Sigmoid colon (tissue), 7 donors: ENCODE measurements around the gene IFT172. TPM values are rescaled to one million over a fixed set of nuclear protein-coding genes. Genes with fewer than 3 reads are reported as not detected.

Source experiments
- DNase-seq: peaks from one replicate; pipeline ENCODE4 v3.0.0-alpha.2; 2019
- H3K27ac ChIP-seq, 4 donors: fragments of 200-600 bp; sonication (generic); one replicate each; pipeline ENCODE4 v1.5.1; 2016 to 2019; ENCODE audit warnings: mild to moderate bottlenecking in 1 of 4
- H3K27me3 ChIP-seq, 3 donors: fragments of 200-600 bp; sonication (generic); one replicate each; pipeline ENCODE4 v1.5.1; 2019; ENCODE audit warnings: mild to moderate bottlenecking in 1 of 3
- H3K36me3 ChIP-seq, 4 donors: fragments of 200-600 bp; sonication (generic); one replicate each; pipeline ENCODE4 v1.5.1; 2016 to 2019
- H3K4me1 ChIP-seq, 4 donors: fragments of 200-600 bp; sonication (generic); one replicate each; pipeline ENCODE4 v1.5.1; 2017 to 2019
- H3K4me3 ChIP-seq, 4 donors: fragments of 200-600 bp; sonication (generic); one replicate each; pipeline ENCODE4 v1.5.1; 2017 to 2019; ENCODE audit warnings: mild to moderate bottlenecking in 2 of 4, moderate library complexity in 1 of 4
- H3K9me3 ChIP-seq, 4 donors: fragments of 200-600 bp in 3 of 4; sonication (generic) in 3 of 4; one replicate each; pipeline versions ENCODE4 v1.5.1 to v1.6.1; 2013 to 2019
- EP300 ChIP-seq, 4 donors: sonication (generic); formaldehyde crosslinking; IDR thresholded peaks; one replicate each; pipeline ENCODE4 v1.6.1; 2017; ENCODE audit warnings: antibody characterized with exemption in 4 of 4
- POLR2A ChIP-seq, 2 donors: fragments of 450-650 bp; IDR thresholded peaks; one replicate each; pipeline ENCODE4 v1.6.1; 2016; ENCODE audit warnings: antibody characterized with exemption in 2 of 2, mild to moderate bottlenecking in 2 of 2, moderate library complexity in 2 of 2
- POLR2AphosphoS5 ChIP-seq, 4 donors: sonication (generic); formaldehyde crosslinking; IDR thresholded peaks; one replicate each; pipeline ENCODE4 v1.6.1; 2017; ENCODE audit warnings: antibody characterized with exemption in 4 of 4
- WGBS, 2 donors: extraction: QIAGEN DNeasy Blood & Tissue Kit; methylation state at CpG; one replicate each; pipeline ENCODE4 v1.1.7; 2013; 5-methylcytosine and 5-hydroxymethylcytosine counted together
- intact Hi-C: fragments of 100-400 bp; cut with DNase I; formaldehyde crosslinking; loops from one replicate; pipeline ENCODE4 v1.15.1; 2023
- polyA plus RNA-seq, 3 donors: library from polyadenylated mRNA; stranded (reverse); fragments of 200-250 nt; gene quantifications; one replicate each; pipeline ENCODE4 v1.2.3, GENCODE V29; 2013
- total RNA-seq, 4 donors: library from RNA; depleted of rRNA; stranded (reverse); fragments of >200 nt; gene quantifications; one replicate each; pipeline ENCODE4 v1.1.0, GENCODE V29; 2016
- TF ChIP-seq, protein P1 (sequence below), 4 experiments: fragments of 450-650 bp in 3 of 4; fragments of 200-600 bp in 1 of 4; IDR thresholded peaks; one replicate each; pipeline ENCODE4 v1.5.1; 2016 to 2019; ENCODE audit warnings: antibody characterized with exemption in 4 of 4, mild to moderate bottlenecking in 3 of 4, moderate library complexity in 2 of 4
- donor health status: healthy with polysubstance abuse.
- donor health status: Bipolar disorder and iron deficiency.
- donor health status: healthy.

The IFT172 gene
- total and polyA plus RNA-seq, 7 donors, result 25.7 to 139 (median 37.7) TPM

DNA sequence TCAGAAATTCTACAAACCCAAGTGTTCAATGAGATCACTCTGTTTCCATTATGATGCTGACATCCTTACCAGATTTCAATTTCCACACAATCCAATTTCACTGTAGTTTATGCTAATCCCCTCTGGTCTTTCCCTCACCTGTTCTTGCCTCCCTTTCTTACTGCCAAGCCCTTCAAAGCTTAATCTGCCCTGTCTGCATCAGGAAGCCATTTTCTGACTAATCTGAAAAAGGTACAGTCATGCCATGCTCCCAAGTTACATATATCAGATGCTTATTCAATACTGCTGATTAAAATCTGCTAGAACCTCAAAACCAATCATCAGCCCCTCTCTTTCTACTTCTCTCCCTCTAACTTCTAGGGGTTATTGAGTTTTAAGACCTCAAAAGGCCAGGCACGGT lies 38.4 kb downstream of the IFT172 start:
- Histone ChIP-seq H3K9me3 (no peaks in the 10 kb centered on the region), H3K27ac (no peak overlapping the region), H3K4me3 (no peak overlapping the region), H3K36me3 (peaks cover 6 to 94% (median 45%) of the 10 kb centered on the region in 4 donors), H3K4me1 (no peaks in the 10 kb centered on the region), H3K27me3 (no peaks in the 10 kb centered on the region)
- DNase-seq, result no peak
- intact Hi-C loops, result no loop called here
- 57 to 98% methylated on average over 1 of the region's 1 CpG for WGBS, 2 donors
- no peak for TF ChIP-seq POLR2AphosphoS5 (IDR thresholded peaks at IDR 0.05)
- TF ChIP-seq, protein P1, sequence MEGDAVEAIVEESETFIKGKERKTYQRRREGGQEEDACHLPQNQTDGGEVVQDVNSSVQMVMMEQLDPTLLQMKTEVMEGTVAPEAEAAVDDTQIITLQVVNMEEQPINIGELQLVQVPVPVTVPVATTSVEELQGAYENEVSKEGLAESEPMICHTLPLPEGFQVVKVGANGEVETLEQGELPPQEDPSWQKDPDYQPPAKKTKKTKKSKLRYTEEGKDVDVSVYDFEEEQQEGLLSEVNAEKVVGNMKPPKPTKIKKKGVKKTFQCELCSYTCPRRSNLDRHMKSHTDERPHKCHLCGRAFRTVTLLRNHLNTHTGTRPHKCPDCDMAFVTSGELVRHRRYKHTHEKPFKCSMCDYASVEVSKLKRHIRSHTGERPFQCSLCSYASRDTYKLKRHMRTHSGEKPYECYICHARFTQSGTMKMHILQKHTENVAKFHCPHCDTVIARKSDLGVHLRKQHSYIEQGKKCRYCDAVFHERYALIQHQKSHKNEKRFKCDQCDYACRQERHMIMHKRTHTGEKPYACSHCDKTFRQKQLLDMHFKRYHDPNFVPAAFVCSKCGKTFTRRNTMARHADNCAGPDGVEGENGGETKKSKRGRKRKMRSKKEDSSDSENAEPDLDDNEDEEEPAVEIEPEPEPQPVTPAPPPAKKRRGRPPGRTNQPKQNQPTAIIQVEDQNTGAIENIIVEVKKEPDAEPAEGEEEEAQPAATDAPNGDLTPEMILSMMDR (IDR thresholded peaks at IDR 0.05), result no peak
- no peak for TF ChIP-seq EP300 (IDR thresholded peaks at IDR 0.05)
- no peak for TF ChIP-seq POLR2A (IDR thresholded peaks at IDR 0.05)

DNA sequence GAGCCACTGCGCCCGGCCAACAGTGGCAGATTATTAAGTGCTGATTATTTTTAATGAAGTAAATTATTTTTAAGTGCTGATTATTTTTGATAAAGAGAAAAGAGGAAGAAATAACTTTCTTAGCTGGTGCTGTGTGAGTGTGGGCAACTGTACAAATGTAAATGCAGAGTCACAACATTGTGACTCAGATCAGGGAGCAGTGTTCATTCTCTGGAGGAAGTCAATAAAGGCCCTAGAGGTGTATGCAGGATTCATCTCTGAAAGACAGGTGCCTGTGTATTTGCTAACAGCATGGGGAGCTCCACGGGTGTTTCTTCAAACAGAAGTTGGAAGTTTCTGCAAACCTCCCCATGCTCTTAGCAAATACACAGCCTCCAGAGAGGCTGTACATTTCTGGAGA lies 41.2 kb downstream of the IFT172 start:
- TF ChIP-seq POLR2AphosphoS5 (IDR thresholded peaks at IDR 0.05) (no peak), POLR2A (IDR thresholded peaks at IDR 0.05) (no peak), EP300 (IDR thresholded peaks at IDR 0.05) (no peak)
- TF ChIP-seq, protein P1 (IDR thresholded peaks at IDR 0.05), result no peak
- no peak for DNase-seq
- no peaks in the 10 kb centered on the region for H3K9me3 ChIP-seq
- H3K4me1 ChIP-seq, result no peaks in the 10 kb centered on the region
- H3K36me3 ChIP-seq, result peaks cover 7 to 82% (median 27%) of the 10 kb centered on the region in 4 donors
- intact Hi-C loops, result no loop called here
- no peaks in the 10 kb centered on the region for H3K27me3 ChIP-seq
- no peak overlapping the region for H3K4me3 ChIP-seq
- no peak overlapping the region for H3K27ac ChIP-seq
- WGBS, 2 donors, result 48 to 86% methylated on average over 3 of the region's 3 CpGs

DNA sequence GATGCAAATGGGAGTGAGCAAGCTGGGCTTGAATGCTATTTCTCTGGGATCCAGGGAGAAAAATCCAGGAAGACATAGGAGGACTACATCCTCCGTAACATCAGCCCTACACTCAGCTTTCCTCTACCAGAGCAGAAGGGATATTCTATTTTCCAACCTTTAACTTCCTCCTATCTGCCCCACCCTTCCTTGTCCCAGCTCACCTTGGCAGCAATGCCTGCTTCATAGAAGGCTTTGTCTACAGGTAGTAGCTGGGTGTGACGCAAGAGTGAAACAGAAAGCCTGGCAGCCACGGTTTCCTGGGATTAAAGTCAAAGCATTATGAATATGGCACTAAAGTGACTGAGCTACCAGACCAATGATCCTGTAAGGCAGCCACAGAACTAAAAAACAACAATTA lies 43.5 kb downstream of the IFT172 start:
- WGBS, 2 donors, result 19 to 62% methylated on average over 3 of the region's 3 CpGs
- Histone ChIP-seq H3K4me1 (peaks cover 0 to 16% (median 13%) of the 10 kb centered on the region in 4 donors), H3K4me3 (no peak overlapping the region), H3K9me3 (no peaks in the 10 kb centered on the region), H3K27me3 (no peaks in the 10 kb centered on the region), H3K36me3 (peaks cover 8 to 69% (median 26%) of the 10 kb centered on the region in 4 donors), H3K27ac (no peak overlapping the region)
- intact Hi-C loops, result no loop called here
- TF ChIP-seq, protein P1 (IDR thresholded peaks at IDR 0.05), result no peak
- peak in 1 of 2 donors; percentile 38 for TF ChIP-seq POLR2A (IDR thresholded peaks at IDR 0.05)
- peak in 1 of 4 donors; percentile 6 for TF ChIP-seq POLR2AphosphoS5 (IDR thresholded peaks at IDR 0.05)
- no peak for TF ChIP-seq EP300 (IDR thresholded peaks at IDR 0.05)
- no peak for DNase-seq

DNA sequence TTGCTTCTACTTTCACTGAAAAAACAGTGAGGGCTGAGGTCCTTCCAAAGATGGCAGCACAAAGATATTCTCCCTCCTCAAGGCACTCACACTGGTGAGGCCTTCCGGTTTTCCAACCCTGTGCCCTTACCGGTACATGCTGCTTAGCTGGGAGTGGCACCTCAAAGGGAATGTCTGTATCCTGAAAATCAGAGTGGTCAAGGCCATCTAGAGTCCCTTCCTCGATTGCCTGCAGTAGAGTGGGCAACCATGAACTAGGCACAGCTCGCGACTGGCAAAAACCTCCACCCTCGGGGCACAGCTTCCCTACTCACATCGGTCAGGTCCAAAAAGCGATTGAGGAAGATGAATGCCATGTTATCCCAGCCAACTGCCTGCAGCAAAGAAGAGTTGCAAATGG lies 43.9 kb downstream of the IFT172 start:
- Histone ChIP-seq H3K4me3 (no peak overlapping the region), H3K36me3 (peaks cover 12 to 69% (median 30%) of the 10 kb centered on the region in 4 donors), H3K27me3 (no peaks in the 10 kb centered on the region), H3K27ac (no peak overlapping the region), H3K9me3 (no peaks in the 10 kb centered on the region), H3K4me1 (peaks cover 0 to 16% (median 13%) of the 10 kb centered on the region in 4 donors)
- intact Hi-C loops, result no loop called here
- TF ChIP-seq EP300 (IDR thresholded peaks at IDR 0.05) (no peak), POLR2AphosphoS5 (IDR thresholded peaks at IDR 0.05) (no peak)
- TF ChIP-seq, protein P1 (IDR thresholded peaks at IDR 0.05), result no peak
- no peak for DNase-seq
- 27 to 73% methylated on average over 8 of the region's 8 CpGs for WGBS, 2 donors

DNA sequence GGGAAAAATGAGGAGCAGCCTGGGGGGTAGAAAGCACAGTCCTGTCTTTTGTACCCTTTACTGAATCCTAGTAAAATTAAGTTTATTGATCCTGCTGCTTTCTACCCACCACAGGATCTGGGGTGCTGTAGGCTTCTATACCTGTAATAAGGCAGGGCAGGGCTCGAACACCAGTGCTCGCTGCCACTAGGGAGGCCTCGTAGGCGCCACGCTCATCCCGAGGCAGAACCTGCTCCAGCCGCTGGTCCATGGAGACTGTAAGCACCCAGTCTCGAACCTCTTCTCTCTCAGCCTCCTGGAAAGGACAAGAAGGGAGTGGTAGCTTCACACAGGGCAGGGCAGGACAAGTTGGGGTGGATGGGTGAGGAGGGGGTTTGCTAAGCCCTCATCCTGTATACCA lies 44.4 kb downstream of the IFT172 start:
- H3K9me3 ChIP-seq, result no peaks in the 10 kb centered on the region
- 89 to 95% methylated on average over 8 of the region's 8 CpGs for WGBS, 2 donors
- H3K4me1 ChIP-seq, result peaks cover 0 to 16% (median 13%) of the 10 kb centered on the region in 4 donors
- TF ChIP-seq, protein P1 (IDR thresholded peaks at IDR 0.05), result no peak
- no peak for TF ChIP-seq EP300 (IDR thresholded peaks at IDR 0.05)
- no peaks in the 10 kb centered on the region for H3K27me3 ChIP-seq
- peak overlapping the region in 1 of 4 donors; percentile 17 for H3K27ac ChIP-seq
- intact Hi-C loops, result no loop called here
- no peak overlapping the region for H3K4me3 ChIP-seq
- DNase-seq, result no peak
- H3K36me3 ChIP-seq, result peaks cover 17 to 69% (median 33%) of the 10 kb centered on the region in 4 donors
